Peyer's patch (tissue), 4 donors: ENCODE data around the gene TECPR2.

ENCODE experiments used
- POLR2A ChIP-seq, 2 donors: fragments of 450-650 bp; IDR thresholded peaks; one replicate each; pipeline ENCODE4 v1.5.1; 2017; ENCODE audit warnings: antibody characterized with exemption in 2 of 2, mild to moderate bottlenecking in 2 of 2, moderate library complexity in 2 of 2
- TF ChIP-seq, protein P1 (sequence below), 6 experiments: fragments of 450-650 bp in 4 of 6; fragments of 200-600 bp in 2 of 6; sonication (generic) in 1 of 6; IDR thresholded peaks; one replicate each; pipeline ENCODE4 v1.5.1; 2017 to 2019; ENCODE audit warnings: antibody characterized with exemption in 6 of 6, mild to moderate bottlenecking in 3 of 6, moderate library complexity in 1 of 6

DNA sequence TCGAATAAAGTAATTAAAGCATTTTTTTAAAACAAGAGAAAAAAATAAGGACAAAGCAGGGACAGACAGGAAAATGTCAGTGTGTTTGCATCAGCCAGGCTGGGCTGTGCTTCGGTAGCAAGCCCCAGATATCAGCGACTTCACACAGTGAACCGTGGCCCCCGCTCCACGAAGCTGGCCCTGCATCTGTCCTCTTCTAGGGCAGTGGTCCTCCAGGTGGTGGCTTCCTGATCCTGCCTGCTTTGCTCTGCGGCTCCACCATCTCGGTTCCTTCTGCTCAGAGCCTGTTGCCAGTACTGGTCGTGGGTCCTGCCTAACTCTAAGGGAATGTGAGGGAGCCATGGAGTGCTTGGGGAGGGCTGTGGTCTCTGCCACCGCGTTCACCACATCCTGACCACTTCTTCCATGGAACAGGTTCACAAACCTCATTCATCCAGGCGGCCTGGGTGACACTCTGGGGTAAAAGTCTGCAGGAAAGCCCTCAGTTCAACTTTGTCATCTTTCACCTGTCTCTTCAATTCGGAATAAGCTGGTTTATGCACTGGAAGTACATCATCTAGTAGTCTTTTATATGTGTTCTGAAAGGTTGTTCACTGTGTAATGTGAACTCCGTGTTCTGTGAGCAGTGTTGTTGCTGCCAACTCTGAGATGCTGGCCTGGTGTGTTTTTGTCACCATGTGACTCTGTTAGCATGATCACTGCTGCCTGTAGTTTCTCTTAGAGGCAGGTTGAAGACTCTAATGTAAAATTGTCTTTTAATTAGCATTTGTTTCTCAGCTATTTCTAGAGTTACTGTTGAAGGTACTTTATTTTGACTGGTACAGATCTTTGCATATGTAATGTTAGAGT lies 99.0 kb downstream of the TECPR2 start:
- TF ChIP-seq, protein P1, sequence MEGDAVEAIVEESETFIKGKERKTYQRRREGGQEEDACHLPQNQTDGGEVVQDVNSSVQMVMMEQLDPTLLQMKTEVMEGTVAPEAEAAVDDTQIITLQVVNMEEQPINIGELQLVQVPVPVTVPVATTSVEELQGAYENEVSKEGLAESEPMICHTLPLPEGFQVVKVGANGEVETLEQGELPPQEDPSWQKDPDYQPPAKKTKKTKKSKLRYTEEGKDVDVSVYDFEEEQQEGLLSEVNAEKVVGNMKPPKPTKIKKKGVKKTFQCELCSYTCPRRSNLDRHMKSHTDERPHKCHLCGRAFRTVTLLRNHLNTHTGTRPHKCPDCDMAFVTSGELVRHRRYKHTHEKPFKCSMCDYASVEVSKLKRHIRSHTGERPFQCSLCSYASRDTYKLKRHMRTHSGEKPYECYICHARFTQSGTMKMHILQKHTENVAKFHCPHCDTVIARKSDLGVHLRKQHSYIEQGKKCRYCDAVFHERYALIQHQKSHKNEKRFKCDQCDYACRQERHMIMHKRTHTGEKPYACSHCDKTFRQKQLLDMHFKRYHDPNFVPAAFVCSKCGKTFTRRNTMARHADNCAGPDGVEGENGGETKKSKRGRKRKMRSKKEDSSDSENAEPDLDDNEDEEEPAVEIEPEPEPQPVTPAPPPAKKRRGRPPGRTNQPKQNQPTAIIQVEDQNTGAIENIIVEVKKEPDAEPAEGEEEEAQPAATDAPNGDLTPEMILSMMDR (IDR thresholded peaks at IDR 0.05) = no peak
- no peak for TF ChIP-seq POLR2A (IDR thresholded peaks at IDR 0.05)
